Measurements from ENCODE around the gene NOX4. TPM values are rescaled to one million over a fixed set of nuclear protein-coding genes. Genes with fewer than 3 reads are reported as not detected.

The NOX4 gene
- total RNA-seq, 1 donor from 2014 or later, result 3.3 TPM

DNA sequence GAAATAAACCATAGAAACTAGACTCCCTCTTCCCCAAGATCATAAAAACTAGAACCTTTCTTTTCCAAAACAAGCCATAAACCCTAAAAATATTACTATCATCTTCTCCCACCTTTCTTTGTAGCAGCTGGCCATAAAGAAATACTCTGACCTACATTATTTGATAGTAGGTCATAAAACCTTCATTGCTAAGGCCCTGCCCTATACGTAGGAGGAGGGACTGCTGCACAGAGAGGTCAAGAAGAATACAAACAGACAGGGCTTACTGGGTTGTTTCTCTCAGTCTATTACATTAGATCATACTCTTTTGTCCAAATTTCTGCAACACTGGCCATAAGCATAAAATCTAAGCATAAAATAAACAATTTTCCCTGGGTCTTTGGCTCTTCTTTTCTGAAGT, 212.0 kb downstream of the NOX4 start:
- H3K27me3 Mint-ChIP-seq (ENCODE audit: insufficient read depth, low read depth), result no peaks in the 10 kb centered on the region

DNA sequence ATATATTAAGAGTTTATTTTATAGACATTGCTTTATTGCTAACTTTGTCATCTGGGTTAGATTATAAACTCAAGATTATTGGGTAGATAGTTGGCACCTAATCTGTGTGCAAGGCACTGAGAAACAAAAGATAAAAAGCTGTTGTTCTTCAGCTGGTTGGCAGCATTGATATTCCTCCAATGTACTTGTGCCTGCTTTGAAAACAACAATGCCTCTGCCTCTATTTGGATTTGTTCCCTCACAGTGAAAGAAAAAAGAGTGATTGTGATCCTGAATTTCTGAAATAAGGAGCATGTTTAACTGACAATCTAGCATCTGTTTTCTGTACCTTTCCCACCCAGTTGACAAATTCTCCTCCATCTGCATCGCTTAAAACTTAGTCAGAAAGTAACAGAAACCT, 215.2 kb downstream of the NOX4 start:
- H3K4me3 Mint-ChIP-seq, result no peak overlapping the region
- Histone ChIP-seq H3F3A (ENCODE audit: low read depth) (no peaks in the 10 kb centered on the region), H3K79me2 (ENCODE audit: low read depth) (no peaks in the 10 kb centered on the region), H4K20me1 (ENCODE audit: low read depth) (no peaks in the 10 kb centered on the region), H3K9me3 (ENCODE audit: low read depth) (no peaks in the 10 kb centered on the region), H3K4me2 (no peak overlapping the region), H3K9ac (no peak overlapping the region), H3K27ac (no peak overlapping the region), H3K4me1 (no peaks in the 10 kb centered on the region), H3K4me3 (no peak overlapping the region), H3K27me3 (no peaks in the 10 kb centered on the region), H2AFZ (replicated peaks) (no peak overlapping the region), H3K36me3 (no peaks in the 10 kb centered on the region)
- no peak overlapping the region for H3K27ac Mint-ChIP-seq
- no peaks in the 10 kb centered on the region for H3K36me3 Mint-ChIP-seq
- DNase-seq (ENCODE audit: low spot score), result no peak
- H3K4me1 Mint-ChIP-seq, result no peaks in the 10 kb centered on the region
- H3K27me3 Mint-ChIP-seq (ENCODE audit: insufficient read depth, low read depth), result no peaks in the 10 kb centered on the region
- TF ChIP-seq, protein P1, sequence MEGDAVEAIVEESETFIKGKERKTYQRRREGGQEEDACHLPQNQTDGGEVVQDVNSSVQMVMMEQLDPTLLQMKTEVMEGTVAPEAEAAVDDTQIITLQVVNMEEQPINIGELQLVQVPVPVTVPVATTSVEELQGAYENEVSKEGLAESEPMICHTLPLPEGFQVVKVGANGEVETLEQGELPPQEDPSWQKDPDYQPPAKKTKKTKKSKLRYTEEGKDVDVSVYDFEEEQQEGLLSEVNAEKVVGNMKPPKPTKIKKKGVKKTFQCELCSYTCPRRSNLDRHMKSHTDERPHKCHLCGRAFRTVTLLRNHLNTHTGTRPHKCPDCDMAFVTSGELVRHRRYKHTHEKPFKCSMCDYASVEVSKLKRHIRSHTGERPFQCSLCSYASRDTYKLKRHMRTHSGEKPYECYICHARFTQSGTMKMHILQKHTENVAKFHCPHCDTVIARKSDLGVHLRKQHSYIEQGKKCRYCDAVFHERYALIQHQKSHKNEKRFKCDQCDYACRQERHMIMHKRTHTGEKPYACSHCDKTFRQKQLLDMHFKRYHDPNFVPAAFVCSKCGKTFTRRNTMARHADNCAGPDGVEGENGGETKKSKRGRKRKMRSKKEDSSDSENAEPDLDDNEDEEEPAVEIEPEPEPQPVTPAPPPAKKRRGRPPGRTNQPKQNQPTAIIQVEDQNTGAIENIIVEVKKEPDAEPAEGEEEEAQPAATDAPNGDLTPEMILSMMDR (IDR thresholded peaks at IDR 0.05), result no peak
- TF ChIP-seq EZH2phosphoT487 (IDR thresholded peaks at IDR 0.05), result no peak
- peaks cover 2% of the 10 kb centered on the region for H3K9me3 Mint-ChIP-seq

More for the DNA sequence above, 212.0 kb downstream of the NOX4 start:
- H3K27ac ChIP-seq, result no peak overlapping the region
- H3F3A ChIP-seq (ENCODE audit: low read depth), result no peaks in the 10 kb centered on the region
- no peak overlapping the region for H2AFZ ChIP-seq (replicated peaks)
- no peaks in the 10 kb centered on the region for H3K9me3 Mint-ChIP-seq
- TF ChIP-seq, protein P1 (IDR thresholded peaks at IDR 0.05), result no peak
- no peak for TF ChIP-seq EZH2 (IDR thresholded peaks at IDR 0.05)
- no peak for TF ChIP-seq EZH2phosphoT487 (IDR thresholded peaks at IDR 0.05)
- H3K4me1 Mint-ChIP-seq, result no peaks in the 10 kb centered on the region
- H3K4me1 ChIP-seq, result no peaks in the 10 kb centered on the region
- no peaks in the 10 kb centered on the region for H3K36me3 ChIP-seq
- DNase-seq (ENCODE audit: low spot score), result no peak
- no peaks in the 10 kb centered on the region for H3K9me3 ChIP-seq (ENCODE audit: low read depth)
- H3K36me3 Mint-ChIP-seq, result no peaks in the 10 kb centered on the region
- H3K27me3 ChIP-seq, result no peaks in the 10 kb centered on the region
- no peaks in the 10 kb centered on the region for H3K79me2 ChIP-seq (ENCODE audit: low read depth)
- no peaks in the 10 kb centered on the region for H4K20me1 ChIP-seq (ENCODE audit: low read depth)
- H3K4me3 Mint-ChIP-seq, result no peak overlapping the region
- H3K27ac Mint-ChIP-seq, result no peak overlapping the region
- no peak overlapping the region for H3K4me2 ChIP-seq
- no peak overlapping the region for H3K9ac ChIP-seq
- no peak overlapping the region for H3K4me3 ChIP-seq

Other genes starting within 250 kb of the NOX4 start
- gene TRIM77, start 218.9 kb upstream of the NOX4 start, total RNA-seq (ENCODE audit: low replicate concordance), result not detected in 2 replicates

Measured in neural progenitor cell (in vitro differentiated cells).